Stimulated activated CD4-positive, alpha-beta T cell treated with anti-CD3 and anti-CD28 coated beads, Interleukin-1b, Interleukin-23, amount 100 ng/mL, for 48 hours (primary cell): Measurements from ENCODE around the gene TMC2.
"Not testable (repeated sequence)": the region's sequence is repeated elsewhere in the genome, so short reads cannot be mapped to it uniquely, and the experiment has no call there.

Source experiments
- DNase-seq: peaks from one replicate; pipeline ENCODE4 v3.0.0-alpha.2; 2020

The TMC2 gene

GRCh38 chr20:2524709-2525506 lies 11.5 kb upstream of the TMC2 start:
- DNase-seq: peak; percentile 34

DNA sequence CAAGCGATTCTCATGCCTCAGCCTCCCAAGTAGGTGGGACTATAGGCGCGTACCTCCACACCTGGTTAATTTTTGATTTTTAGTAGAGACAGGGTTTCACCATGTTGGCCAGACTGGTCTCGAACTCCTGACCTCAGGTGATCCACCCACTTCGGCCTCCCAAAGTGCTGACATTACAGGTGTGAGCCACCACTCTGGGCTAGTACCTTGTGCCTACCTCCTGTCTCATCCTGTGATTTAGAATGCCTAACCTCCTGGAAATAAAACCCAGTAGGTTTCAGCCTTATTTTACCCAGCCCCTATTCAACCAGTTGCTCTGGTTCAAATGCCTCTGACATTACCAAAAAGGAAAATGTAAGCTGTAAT lies 10.2 kb upstream of the TMC2 start:
- DNase-seq: not testable (repeated sequence)

GRCh38 chr20:2527762-2528161 lies 8.6 kb upstream of the TMC2 start:
- DNase-seq: no peak

DNA sequence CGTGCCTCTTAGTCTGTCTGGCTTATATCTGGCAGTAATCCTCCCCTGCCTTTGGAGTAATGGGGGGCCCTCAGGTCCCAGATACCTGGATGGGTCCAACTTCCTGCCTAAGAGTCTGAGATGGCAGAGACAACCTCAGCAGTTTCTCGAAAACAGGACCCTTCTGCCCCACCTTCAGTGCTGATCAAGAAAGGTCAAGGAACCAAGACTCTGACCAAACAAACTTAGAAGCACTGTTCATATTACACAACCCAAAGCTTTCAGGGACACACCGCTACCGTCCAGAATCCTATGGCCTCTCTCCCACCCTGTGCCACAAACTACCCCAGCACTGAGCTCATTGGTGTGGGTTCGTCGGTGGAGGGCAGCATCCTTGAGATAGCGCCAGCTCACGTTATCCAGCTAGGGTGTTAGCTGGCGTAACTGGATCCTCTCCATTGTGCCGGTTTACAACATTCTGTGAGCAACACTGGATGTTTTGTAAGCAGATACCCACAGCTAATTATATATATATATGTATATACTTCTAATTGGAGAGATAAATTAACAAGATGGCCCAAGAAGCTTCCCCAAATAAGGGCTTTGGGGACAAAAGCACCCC lies 7.6 kb upstream of the TMC2 start:
- no peak for DNase-seq

DNA sequence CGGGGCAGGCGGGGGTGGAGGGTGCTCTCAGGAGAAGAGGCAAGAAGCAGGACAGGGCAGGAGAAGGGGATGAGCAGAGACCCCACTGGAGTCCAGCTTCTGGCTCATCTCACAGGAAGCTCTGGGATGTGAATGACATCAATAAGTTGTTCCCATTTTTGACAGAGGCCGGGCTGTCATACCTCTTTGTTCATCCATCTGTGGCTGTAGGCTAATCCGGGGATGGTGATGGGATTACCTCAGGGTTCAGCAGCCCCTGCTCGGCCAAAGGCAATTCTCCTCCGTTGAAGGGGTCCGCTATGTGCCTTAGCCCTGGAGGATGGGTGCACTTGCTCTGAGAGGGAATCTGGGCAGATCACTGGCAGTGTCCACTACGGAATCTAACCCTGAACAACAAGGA lies 3.3 kb upstream of the TMC2 start:
- no peak for DNase-seq

DNA sequence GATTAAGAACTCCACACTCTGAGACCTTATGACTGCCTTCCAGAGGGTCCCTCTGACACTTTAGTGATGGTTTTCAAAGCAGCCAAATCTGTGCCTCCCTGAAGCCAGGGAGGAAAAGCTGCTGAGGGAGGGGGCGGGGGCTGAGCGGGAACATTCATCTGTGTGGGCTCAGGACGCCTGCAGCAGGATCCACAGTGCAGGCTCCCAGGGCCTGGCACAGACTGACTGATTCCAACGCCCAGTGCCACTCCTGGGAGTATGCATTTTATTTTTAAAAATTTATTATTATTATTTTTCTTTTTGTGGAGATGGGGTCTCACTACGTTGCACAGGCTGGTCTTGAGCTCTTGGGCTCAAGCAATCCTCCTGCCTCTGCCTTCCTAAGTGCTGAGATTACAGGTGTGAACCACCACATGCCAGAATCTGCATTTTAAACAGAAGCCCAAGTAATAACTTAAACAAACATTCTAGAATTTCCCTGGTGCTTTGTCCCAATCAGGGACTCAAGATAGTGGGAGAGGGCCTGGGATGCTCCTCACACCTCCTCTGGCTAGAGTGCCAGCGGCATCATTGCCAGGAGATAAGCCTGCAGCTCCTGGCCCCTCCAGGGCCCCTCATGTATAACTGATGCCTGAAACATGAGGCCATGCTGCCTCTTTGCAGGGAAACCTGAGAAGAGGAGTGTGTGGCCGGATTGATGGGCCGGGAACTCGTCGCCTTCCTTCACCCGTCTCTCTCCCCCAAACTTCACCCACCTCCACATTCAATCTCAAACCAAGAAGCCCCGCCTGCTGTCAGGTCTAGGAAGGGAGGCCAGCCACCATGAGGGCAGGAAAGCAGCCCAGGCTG lies 438 bp upstream of the TMC2 start:
- no peak for DNase-seq

DNA sequence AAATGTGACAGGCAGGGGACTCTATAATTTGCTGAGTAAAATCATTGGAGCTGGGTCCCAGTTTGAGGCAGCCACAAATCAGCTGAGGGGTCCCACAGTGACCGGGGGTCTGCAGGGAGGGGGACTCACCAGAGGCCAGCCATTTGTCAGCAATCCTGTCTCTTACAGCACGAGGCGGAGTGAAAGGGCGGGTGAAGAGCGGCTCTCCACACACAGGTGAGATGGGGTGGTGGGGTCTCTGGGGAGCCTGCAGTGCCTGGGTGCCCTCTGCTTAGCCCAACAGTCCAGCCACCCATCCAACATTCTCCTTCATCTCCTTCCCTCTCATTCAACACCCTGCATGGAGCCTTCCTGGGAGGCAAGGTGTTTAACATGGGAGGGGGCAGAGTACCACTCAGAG lies 728 bp downstream of the TMC2 start:
- DNase-seq: no peak

- DNase-seq: no peak
Observed at GRCh38 chr20:2538356-2538755, 2.0 kb downstream of the TMC2 start.

DNA sequence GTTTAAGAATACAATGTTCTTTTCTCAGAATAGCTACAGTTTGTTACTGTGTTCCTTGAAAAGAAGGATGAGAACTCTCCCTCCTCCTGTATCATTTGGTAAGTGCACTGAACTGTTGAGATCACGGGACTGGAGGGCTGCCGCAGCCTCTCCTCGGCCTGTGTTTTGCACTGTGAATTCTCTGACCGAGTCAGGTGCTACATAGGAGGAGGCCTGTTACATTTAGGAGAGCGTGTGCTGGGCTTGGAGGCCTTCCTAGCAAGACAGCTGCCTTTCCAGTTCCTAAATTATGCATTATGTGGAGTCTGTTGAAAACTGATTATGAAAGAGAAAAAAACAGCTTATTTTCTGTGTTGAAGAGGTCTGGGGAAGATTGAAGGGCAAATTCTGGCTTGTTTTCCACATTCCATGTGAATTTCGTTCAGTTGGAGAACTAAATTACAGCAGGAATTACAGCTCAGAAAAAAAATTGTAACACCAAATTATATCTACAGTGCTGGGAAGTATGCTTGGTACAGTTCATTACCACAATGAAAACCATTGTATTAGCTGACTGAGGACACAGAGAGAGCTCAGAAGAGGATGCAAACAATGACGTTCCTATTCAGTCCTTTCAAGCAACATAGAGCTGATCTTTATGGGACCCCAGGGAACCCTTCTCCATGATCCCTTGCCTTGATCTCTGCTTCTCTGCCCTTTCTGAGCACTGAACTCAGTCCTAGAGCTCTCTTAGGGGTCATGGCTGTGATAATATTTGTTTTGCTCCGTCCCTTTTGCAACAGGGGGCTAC lies 2.8 kb downstream of the TMC2 start:
- DNase-seq: no peak

GRCh38 chr20:2541940-2542339 lies 5.6 kb downstream of the TMC2 start:
- no peak for DNase-seq

- no peak for DNase-seq
Observed at GRCh38 chr20:2542361-2542760, 6.0 kb downstream of the TMC2 start.

DNA sequence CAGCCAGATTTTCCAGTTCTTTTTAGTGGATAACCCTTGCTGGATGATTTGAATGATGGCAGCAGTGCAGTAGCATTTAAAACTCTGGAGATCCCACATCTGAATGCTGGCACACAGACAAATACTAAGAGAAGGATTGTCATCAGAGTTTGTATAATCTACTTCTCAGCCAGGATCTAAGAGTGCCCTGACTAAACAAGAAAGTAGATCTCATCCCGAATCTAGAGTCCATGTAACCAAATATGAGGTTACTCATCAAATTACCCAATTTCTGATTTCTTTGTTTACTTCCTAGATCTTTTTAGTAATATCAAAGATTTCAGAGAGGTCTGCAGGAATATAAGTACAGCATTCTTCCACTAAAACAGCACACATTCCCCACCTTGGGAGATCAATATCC lies 7.8 kb downstream of the TMC2 start:
- no peak for DNase-seq

DNA sequence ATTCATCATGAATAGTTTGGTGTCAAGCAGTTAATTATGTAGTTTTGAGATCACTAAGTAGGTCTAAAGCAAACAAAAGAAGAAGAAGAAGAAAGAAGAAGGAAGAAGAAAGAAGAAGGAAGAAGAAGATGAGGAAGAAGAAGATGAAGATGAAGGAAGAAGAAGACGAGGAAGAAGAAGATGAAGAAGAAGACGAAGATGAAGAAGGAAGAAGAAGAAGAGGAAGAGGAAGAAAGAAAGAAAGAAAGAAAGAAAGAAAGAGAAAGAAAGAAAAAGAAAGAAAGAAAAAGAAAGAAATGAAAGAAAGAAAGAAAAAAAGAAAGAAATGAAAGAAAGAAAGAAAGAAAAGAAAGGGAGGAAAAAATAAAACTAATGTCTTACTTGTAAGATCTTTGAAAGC lies 9.2 kb downstream of the TMC2 start:
- no peak for DNase-seq

DNA sequence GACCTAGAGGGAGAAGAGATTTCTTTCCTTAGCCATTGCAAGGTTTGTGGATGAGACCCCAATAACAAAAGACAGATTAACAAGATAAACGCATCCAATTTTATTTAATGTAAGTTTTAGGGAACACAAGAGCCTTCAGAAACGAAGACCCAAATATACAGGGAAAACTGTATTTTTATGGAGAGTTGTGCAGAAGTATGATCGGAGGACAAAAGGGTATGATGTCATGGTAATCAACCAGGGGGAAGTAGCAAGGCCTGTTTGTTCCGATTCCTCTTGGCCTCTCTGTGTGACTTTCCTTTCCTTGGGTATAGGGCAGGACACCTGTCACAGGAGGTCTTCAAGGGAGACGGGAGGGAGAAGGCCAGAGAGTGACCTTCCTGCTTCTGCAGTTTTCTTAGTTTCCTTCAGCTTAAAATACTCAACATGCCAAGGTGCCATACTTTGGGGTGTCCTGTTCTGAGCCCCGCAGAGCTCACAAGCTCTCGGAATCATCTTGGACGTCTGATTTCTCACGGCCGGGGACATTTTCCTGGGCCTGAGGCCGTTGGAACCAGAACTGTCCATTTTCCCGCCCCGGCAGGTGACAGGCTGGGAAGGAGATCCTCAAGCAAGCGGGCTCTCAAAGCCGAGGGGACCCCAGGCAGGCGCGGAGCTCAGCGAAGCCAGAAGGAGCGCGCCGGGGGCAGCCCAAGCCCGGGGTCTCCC lies 21.7 kb downstream of the TMC2 start:
- no peak for DNase-seq

GRCh38 chr20:2558581-2559278 lies 22.4 kb downstream of the TMC2 start:
- DNase-seq: no peak

DNA sequence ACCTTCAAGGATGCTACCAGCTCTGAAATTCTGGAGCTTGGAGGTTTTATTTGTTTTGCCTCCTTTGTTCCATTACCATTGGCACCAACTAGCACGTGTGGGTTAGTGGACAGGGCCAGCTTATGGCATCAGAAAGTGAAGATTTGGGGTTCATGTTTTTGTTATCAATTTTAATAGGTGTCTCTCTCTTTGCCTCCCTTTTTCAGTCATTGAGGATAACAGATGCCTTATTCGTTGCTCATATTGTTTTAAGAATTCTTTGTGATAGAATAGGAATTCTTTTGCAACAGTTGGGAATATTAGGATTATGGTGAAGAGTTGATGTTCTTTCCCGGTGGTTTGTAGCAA lies 22.9 kb downstream of the TMC2 start:
- DNase-seq: no peak

GRCh38 chr20:2559651-2560050 lies 23.3 kb downstream of the TMC2 start:
- no peak for DNase-seq

DNA sequence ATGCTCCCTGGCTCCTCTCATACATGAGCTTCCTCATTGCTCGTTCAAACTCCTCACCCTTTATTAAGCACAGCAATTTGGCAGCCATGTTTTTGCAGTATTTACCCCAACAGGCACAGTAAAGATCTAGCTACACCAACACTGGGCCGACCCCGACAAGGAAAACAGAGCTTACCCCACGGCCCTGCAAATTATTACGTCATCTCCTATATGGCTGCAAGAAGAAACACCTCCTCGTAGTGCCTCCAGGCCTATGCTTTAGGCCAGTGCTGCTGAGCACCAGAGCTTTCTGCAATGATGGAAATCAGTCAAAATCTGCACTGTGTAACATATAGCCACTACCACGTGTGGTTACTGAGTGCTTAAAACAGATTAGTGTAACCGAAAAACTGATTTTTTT lies 26.7 kb downstream of the TMC2 start:
- DNase-seq: no peak

DNA sequence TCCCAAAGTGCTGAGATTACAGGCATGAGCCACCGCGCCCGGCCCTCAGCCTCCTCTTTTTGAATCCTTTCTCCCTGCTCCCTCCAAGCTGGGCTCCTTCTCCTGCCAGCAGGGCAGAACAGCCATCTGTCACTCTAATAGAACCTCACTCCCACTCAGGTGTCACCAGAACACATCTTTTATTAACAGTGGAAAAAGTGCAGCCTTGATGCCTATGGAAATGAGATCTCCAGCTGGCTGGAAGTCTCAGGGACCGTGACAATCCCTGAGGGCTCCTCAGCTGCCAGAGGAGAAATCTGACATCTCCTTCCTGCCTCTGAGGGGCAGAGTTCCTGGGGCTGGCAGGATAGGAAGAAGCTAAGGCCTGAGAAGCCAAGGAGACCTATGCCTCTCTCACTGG lies 28.0 kb downstream of the TMC2 start:
- no peak for DNase-seq

GRCh38 chr20:2575682-2576081 lies 39.3 kb downstream of the TMC2 start:
- DNase-seq: no peak

- no peak for DNase-seq
Observed at GRCh38 chr20:2576317-2576727, 39.9 kb downstream of the TMC2 start.
